Measurements from ENCODE around the gene TNIK.

The TNIK gene

DNA sequence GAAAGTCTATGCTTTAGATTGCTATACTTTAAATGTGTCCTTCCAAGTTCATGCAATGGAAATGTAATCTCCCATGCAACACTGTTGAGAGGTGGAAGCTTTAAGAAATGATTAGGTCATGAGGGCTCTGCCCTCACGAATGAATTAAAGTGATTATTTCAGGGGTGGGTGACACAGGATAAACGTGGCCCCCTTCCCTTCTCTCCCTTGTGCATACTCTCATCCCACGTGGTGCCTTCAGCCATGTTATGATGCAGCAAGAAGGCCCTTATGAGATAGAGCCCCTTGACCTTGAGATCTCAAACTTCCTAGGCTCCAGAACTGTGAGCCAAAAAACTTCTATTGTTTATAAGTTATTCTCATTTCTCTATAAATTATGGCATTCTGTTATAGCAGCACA is 183.3 kb downstream of the TNIK start:
- H3K4me3 ChIP-seq (ENCODE audit: insufficient read depth in 1 of 2, low read depth in 1 of 2, low read length in 2 of 2): no peak overlapping the region
- H4K8ac ChIP-seq (ENCODE audit: low read length): no peak overlapping the region
- peak overlapping the region in 1 of 2 experiments; percentile 89 for H2BK12ac ChIP-seq (ENCODE audit: low read length in 2 of 2)
- no peaks in the 10 kb centered on the region for H3K27me3 ChIP-seq (ENCODE audit: control insufficient read depth in 1 of 2, insufficient read depth in 1 of 2, low read length in 2 of 2)
- H2AFZ ChIP-seq (ENCODE audit: low read depth, low read length): no peak overlapping the region
- no peak overlapping the region for H3K4me2 ChIP-seq (ENCODE audit: low read length, poor library complexity, severe bottlenecking)
- H3K14ac ChIP-seq (ENCODE audit: low read length in 2 of 2): no peak overlapping the region
- H3K79me1 ChIP-seq (replicated peaks; ENCODE audit: low read length, poor library complexity, severe bottlenecking): peaks cover 29% of the 10 kb centered on the region
- no peak overlapping the region for H2AK5ac ChIP-seq (ENCODE audit: low read length, severe bottlenecking)
- H2BK15ac ChIP-seq (ENCODE audit: low read depth, poor library complexity, severe bottlenecking): no peak overlapping the region
- H3K27ac ChIP-seq (ENCODE audit: low read length, poor library complexity, severe bottlenecking): no peak overlapping the region
- DNase-seq: no peak
- 51% methylated on average over 3 of the region's 3 CpGs for WGBS
- H3K4ac ChIP-seq (ENCODE audit: low read depth in 1 of 2, low read length in 2 of 2): no peak overlapping the region
- H3K18ac ChIP-seq (ENCODE audit: low read depth in 1 of 2, low read length in 2 of 2): peak overlapping the region in 1 of 2 experiments; percentile 85
- no peak overlapping the region for H4K91ac ChIP-seq (ENCODE audit: low read length)
- H2BK120ac ChIP-seq (ENCODE audit: low read depth, low read length): no peak overlapping the region
- peaks cover 5% of the 10 kb centered on the region for H3K4me1 ChIP-seq (ENCODE audit: control insufficient read depth, insufficient read depth, low read depth, low read length)
- peaks cover 0 to 3% of the 10 kb centered on the region in 2 experiments for H3K36me3 ChIP-seq (ENCODE audit: control insufficient read depth in 1 of 2, insufficient read depth in 2 of 2, low read depth in 1 of 2, low read length in 2 of 2)
- no peak overlapping the region for H3K9ac ChIP-seq (ENCODE audit: low read length)
- no peak overlapping the region for H2BK5ac ChIP-seq (ENCODE audit: low read depth, low read length, poor library complexity, severe bottlenecking)
- H3K9me3 ChIP-seq (ENCODE audit: control insufficient read depth, low read length): no peaks in the 10 kb centered on the region
- H3K23ac ChIP-seq (ENCODE audit: low read length in 2 of 2): no peak overlapping the region

DNA sequence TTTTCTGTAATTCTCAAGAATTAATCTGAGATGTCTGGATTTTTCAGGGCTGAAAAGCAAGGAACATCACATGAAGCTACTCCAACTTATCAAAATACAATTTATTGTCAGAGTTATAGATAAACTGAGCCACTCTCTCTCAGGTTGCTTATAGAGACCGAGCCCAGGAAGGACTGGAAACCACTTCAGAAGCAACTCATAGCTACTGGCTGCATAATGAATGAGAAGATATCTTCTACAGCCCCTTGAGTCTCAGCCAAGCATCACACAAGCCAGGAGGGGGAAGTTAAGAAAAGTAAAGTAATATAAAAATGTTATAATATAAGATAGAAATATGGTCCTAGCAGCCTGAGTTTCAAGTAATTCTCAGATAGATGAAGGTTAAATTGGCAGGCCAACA is 186.0 kb downstream of the TNIK start:
- no CpG with 5 or more reads among the region's 1 CpG for WGBS
- Histone ChIP-seq H3K18ac (ENCODE audit: low read depth in 1 of 2, low read length in 2 of 2) (no peak overlapping the region), H4K91ac (ENCODE audit: low read length) (no peak overlapping the region), H3K23ac (ENCODE audit: low read length in 2 of 2) (no peak overlapping the region), H2BK120ac (ENCODE audit: low read depth, low read length) (no peak overlapping the region), H3K4me3 (ENCODE audit: insufficient read depth in 1 of 2, low read depth in 1 of 2, low read length in 2 of 2) (no peak overlapping the region), H2AK5ac (ENCODE audit: low read length, severe bottlenecking) (no peak overlapping the region), H2AFZ (ENCODE audit: low read depth, low read length) (no peak overlapping the region), H3K9ac (ENCODE audit: low read length) (no peak overlapping the region), H3K14ac (ENCODE audit: low read length in 2 of 2) (no peak overlapping the region), H2BK5ac (ENCODE audit: low read depth, low read length, poor library complexity, severe bottlenecking) (no peak overlapping the region), H3K79me1 (replicated peaks; ENCODE audit: low read length, poor library complexity, severe bottlenecking) (peaks cover 27% of the 10 kb centered on the region), H3K36me3 (ENCODE audit: control insufficient read depth in 1 of 2, insufficient read depth in 2 of 2, low read depth in 1 of 2, low read length in 2 of 2) (peaks cover 0 to 3% of the 10 kb centered on the region in 2 experiments), H3K9me3 (ENCODE audit: control insufficient read depth, low read length) (no peaks in the 10 kb centered on the region), H2BK12ac (ENCODE audit: low read length in 2 of 2) (no peak overlapping the region), H4K8ac (ENCODE audit: low read length) (no peak overlapping the region), H3K27ac (ENCODE audit: low read length, poor library complexity, severe bottlenecking) (no peak overlapping the region), H3K4me2 (ENCODE audit: low read length, poor library complexity, severe bottlenecking) (no peak overlapping the region), H3K27me3 (ENCODE audit: control insufficient read depth in 1 of 2, insufficient read depth in 1 of 2, low read length in 2 of 2) (no peaks in the 10 kb centered on the region), H3K4ac (ENCODE audit: low read depth in 1 of 2, low read length in 2 of 2) (no peak overlapping the region), H3K4me1 (ENCODE audit: control insufficient read depth, insufficient read depth, low read depth, low read length) (peaks cover 4% of the 10 kb centered on the region), H2BK15ac (ENCODE audit: low read depth, poor library complexity, severe bottlenecking) (no peak overlapping the region)
- DNase-seq: no peak

DNA sequence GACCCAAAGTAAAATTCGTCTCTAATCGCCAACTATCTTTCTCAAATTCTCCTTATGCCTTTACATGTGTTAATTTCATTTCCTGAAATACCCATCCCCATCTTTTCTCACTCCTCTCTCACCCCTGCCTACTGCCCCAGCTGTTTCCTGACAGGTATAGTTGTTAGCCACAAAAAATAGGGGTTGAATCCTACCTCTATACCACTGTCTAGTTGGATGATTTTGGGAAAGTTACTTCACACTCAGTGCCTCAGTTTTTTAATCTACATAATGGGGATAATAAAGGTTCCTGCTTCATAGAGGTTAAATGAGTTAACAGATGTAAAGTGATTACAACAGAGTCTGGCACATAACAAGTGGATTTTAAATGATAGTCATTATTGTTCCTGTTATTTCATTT is 189.7 kb downstream of the TNIK start:
- Histone ChIP-seq H2AFZ (ENCODE audit: low read depth, low read length) (no peak overlapping the region), H3K27ac (ENCODE audit: low read length, poor library complexity, severe bottlenecking) (no peak overlapping the region), H4K8ac (ENCODE audit: low read length) (no peak overlapping the region), H3K4me1 (ENCODE audit: control insufficient read depth, insufficient read depth, low read depth, low read length) (peaks cover 6% of the 10 kb centered on the region), H4K91ac (ENCODE audit: low read length) (no peak overlapping the region), H3K79me1 (replicated peaks; ENCODE audit: low read length, poor library complexity, severe bottlenecking) (peaks cover 27% of the 10 kb centered on the region), H2BK120ac (ENCODE audit: low read depth, low read length) (no peak overlapping the region), H3K9ac (ENCODE audit: low read length) (no peak overlapping the region), H2BK12ac (ENCODE audit: low read length in 2 of 2) (no peak overlapping the region), H3K14ac (ENCODE audit: low read length in 2 of 2) (no peak overlapping the region), H3K4ac (ENCODE audit: low read depth in 1 of 2, low read length in 2 of 2) (no peak overlapping the region), H2AK5ac (ENCODE audit: low read length, severe bottlenecking) (no peak overlapping the region), H3K23ac (ENCODE audit: low read length in 2 of 2) (no peak overlapping the region), H3K9me3 (ENCODE audit: control insufficient read depth, low read length) (no peaks in the 10 kb centered on the region), H2BK5ac (ENCODE audit: low read depth, low read length, poor library complexity, severe bottlenecking) (no peak overlapping the region), H3K27me3 (ENCODE audit: control insufficient read depth in 1 of 2, insufficient read depth in 1 of 2, low read length in 2 of 2) (no peaks in the 10 kb centered on the region), H3K36me3 (ENCODE audit: control insufficient read depth in 1 of 2, insufficient read depth in 2 of 2, low read depth in 1 of 2, low read length in 2 of 2) (peaks cover 0 to 3% of the 10 kb centered on the region in 2 experiments), H3K4me3 (ENCODE audit: insufficient read depth in 1 of 2, low read depth in 1 of 2, low read length in 2 of 2) (no peak overlapping the region), H2BK15ac (ENCODE audit: low read depth, poor library complexity, severe bottlenecking) (no peak overlapping the region), H3K4me2 (ENCODE audit: low read length, poor library complexity, severe bottlenecking) (no peak overlapping the region), H3K18ac (ENCODE audit: low read depth in 1 of 2, low read length in 2 of 2) (no peak overlapping the region)
- WGBS: 66% methylated on average over 2 of the region's 2 CpGs
- no peak for DNase-seq

DNA sequence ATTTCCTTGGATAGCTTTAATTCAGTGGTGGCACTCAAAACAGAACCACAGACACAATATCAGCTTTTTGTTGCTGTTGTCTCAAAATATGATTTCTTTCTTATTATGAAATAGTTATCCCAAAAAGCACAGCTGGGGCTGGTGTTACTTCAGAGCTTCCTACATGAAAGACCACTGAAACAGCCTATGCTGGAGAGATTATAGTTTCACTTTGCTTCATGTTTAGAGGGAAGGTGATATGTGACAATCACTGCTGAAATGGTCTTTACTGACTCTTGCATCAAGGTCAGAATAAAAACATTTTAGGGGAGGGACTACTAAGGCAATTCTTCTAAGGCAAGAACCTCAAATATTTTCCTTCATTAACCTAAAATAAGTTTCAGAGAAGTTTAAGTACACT is 190.7 kb downstream of the TNIK start:
- peak; percentile 34 for DNase-seq
- Histone ChIP-seq H3K18ac (ENCODE audit: low read depth in 1 of 2, low read length in 2 of 2) (no peak overlapping the region), H3K27ac (ENCODE audit: low read length, poor library complexity, severe bottlenecking) (no peak overlapping the region), H2AFZ (ENCODE audit: low read depth, low read length) (no peak overlapping the region), H2BK15ac (ENCODE audit: low read depth, poor library complexity, severe bottlenecking) (no peak overlapping the region), H2BK120ac (ENCODE audit: low read depth, low read length) (no peak overlapping the region), H3K4me2 (ENCODE audit: low read length, poor library complexity, severe bottlenecking) (no peak overlapping the region), H3K9ac (ENCODE audit: low read length) (peak overlapping the region; percentile 6), H3K4ac (ENCODE audit: low read depth in 1 of 2, low read length in 2 of 2) (no peak overlapping the region), H4K91ac (ENCODE audit: low read length) (no peak overlapping the region), H3K4me3 (ENCODE audit: insufficient read depth in 1 of 2, low read depth in 1 of 2, low read length in 2 of 2) (no peak overlapping the region), H3K79me1 (replicated peaks; ENCODE audit: low read length, poor library complexity, severe bottlenecking) (peaks cover 29% of the 10 kb centered on the region), H2AK5ac (ENCODE audit: low read length, severe bottlenecking) (no peak overlapping the region), H4K8ac (ENCODE audit: low read length) (no peak overlapping the region), H3K27me3 (ENCODE audit: control insufficient read depth in 1 of 2, insufficient read depth in 1 of 2, low read length in 2 of 2) (no peaks in the 10 kb centered on the region), H3K23ac (ENCODE audit: low read length in 2 of 2) (no peak overlapping the region), H3K36me3 (ENCODE audit: control insufficient read depth in 1 of 2, insufficient read depth in 2 of 2, low read depth in 1 of 2, low read length in 2 of 2) (peaks cover 0 to 3% of the 10 kb centered on the region in 2 experiments), H3K9me3 (ENCODE audit: control insufficient read depth, low read length) (no peaks in the 10 kb centered on the region), H3K14ac (ENCODE audit: low read length in 2 of 2) (no peak overlapping the region), H2BK5ac (ENCODE audit: low read depth, low read length, poor library complexity, severe bottlenecking) (no peak overlapping the region), H2BK12ac (ENCODE audit: low read length in 2 of 2) (no peak overlapping the region), H3K4me1 (ENCODE audit: control insufficient read depth, insufficient read depth, low read depth, low read length) (peaks cover 6% of the 10 kb centered on the region)
